OCI-LY1 (cell line): ENCODE results near the gene DGLUCY.

Source experiments
- H2AFZ ChIP-seq: fragments of 200-600 bp; sonication (generic), shearing (Covaris generic); 2 replicates; pipeline ENCODE4 v1.6.0; 2014; ENCODE audit warnings: antibody characterized with exemption, mild to moderate bottlenecking, low read length
- H3F3A ChIP-seq: fragments of 200-600 bp; sonication (generic), shearing (Covaris generic); 2 replicates; pipeline ENCODE4 v1.6.0; 2014; ENCODE audit warnings: mild to moderate bottlenecking, antibody characterized with exemption, low read length, moderate library complexity; ENCODE audit not compliant: insufficient read depth
- H3K27ac ChIP-seq: fragments of 200-600 bp; sonication (generic); 2 replicates; pipeline ENCODE4 v1.5.1; 2014; ENCODE audit warnings: low read length, mixed run types, mild to moderate bottlenecking, low read depth; ENCODE audit not compliant: poor library complexity, severe bottlenecking
- H3K27me3 ChIP-seq: fragments of 200-600 bp; sonication (generic); 2 replicates; pipeline ENCODE4 v1.6.0; 2014; ENCODE audit warnings: antibody characterized with exemption, mild to moderate bottlenecking, low read length, moderate library complexity; ENCODE audit not compliant: insufficient read depth
- H3K36me3 ChIP-seq: fragments of 200-600 bp; sonication (generic); 2 replicates; pipeline ENCODE4 v1.6.1; 2014; ENCODE audit warnings: mild to moderate bottlenecking, antibody characterized with exemption, low read length, moderate library complexity, mixed read lengths; ENCODE audit not compliant: insufficient read depth
- H3K4me1 ChIP-seq: fragments of 200-600 bp; sonication (generic); 2 replicates; pipeline ENCODE4 v1.5.1; 2014; ENCODE audit warnings: mild to moderate bottlenecking, low read length, moderate library complexity; ENCODE audit not compliant: insufficient read depth, severe bottlenecking
- H3K4me2 ChIP-seq: fragments of 200-600 bp; sonication (generic), shearing (Covaris generic); 2 replicates; pipeline ENCODE4 v1.6.1; 2014; ENCODE audit warnings: low read length
- H3K4me3 ChIP-seq: fragments of 200-600 bp; sonication (generic); 2 replicates; pipeline ENCODE4 v1.5.1; 2014; ENCODE audit warnings: low read length, low read depth, mild to moderate bottlenecking, mixed read lengths; ENCODE audit not compliant: poor library complexity, severe bottlenecking
- H3K79me2 ChIP-seq: fragments of 200-600 bp; shearing (Covaris generic); 2 replicates; pipeline ENCODE4 v1.6.1; 2016; ENCODE audit warnings: mixed run types, low read length, mixed read lengths; ENCODE audit not compliant: insufficient read depth
- H3K9ac ChIP-seq: fragments of 200-600 bp; sonication (generic), shearing (Covaris generic); 2 replicates; pipeline ENCODE4 v1.6.1; 2014; ENCODE audit warnings: mild to moderate bottlenecking, low read length, mixed read lengths
- H3K9me2 ChIP-seq: fragments of 200-600 bp; sonication (generic), shearing (Covaris generic); 2 replicates; pipeline ENCODE4 v1.6.1; 2014; ENCODE audit warnings: low read depth, mild to moderate bottlenecking, low read length, mixed read lengths
- H3K9me3 ChIP-seq: fragments of 200-600 bp; shearing (Covaris generic); 2 replicates; pipeline ENCODE4 v1.6.1; 2014; ENCODE audit warnings: low read length, mixed read lengths
- H4K20me1 ChIP-seq: fragments of 200-600 bp; sonication (generic), shearing (Covaris generic); 2 replicates; pipeline ENCODE4 v1.6.0; 2016; ENCODE audit warnings: mild to moderate bottlenecking, low read length; ENCODE audit not compliant: insufficient read depth
- CTCF ChIP-seq: fragments of 200-600 bp; sonication (generic), shearing (Covaris generic); IDR thresholded peaks from 2 replicates; pipeline ENCODE4 v1.5.1; 2017; ENCODE audit warnings: mild to moderate bottlenecking, antibody characterized with exemption, low read length, moderate library complexity, mixed read lengths
- EZH2 ChIP-seq: fragments of 200-600 bp; sonication (generic), shearing (Covaris generic); IDR thresholded peaks from 2 replicates; pipeline ENCODE4 v1.8.0; 2017; ENCODE audit warnings: borderline replicate concordance, mixed run types, mild to moderate bottlenecking, antibody characterized with exemption, low read length, moderate library complexity, mixed read lengths

Gene DGLUCY

GRCh38 chr14:91220581-91221000 lies 106.7 kb downstream of the DGLUCY start:
- Histone ChIP-seq H3K9ac (no peak overlapping the region), H3K27ac (no peak overlapping the region), H3K4me2 (no peak overlapping the region), H3K79me2 (no peaks in the 10 kb centered on the region), H3K4me3 (no peak overlapping the region), H3K36me3 (peaks cover 21% of the 10 kb centered on the region), H3K9me2 (no peaks in the 10 kb centered on the region), H3K4me1 (no peaks in the 10 kb centered on the region), H3F3A (no peaks in the 10 kb centered on the region), H3K9me3 (no peaks in the 10 kb centered on the region), H4K20me1 (no peaks in the 10 kb centered on the region), H3K27me3 (no peaks in the 10 kb centered on the region), H2AFZ (no peak overlapping the region)
- TF ChIP-seq EZH2 (no peak), CTCF (no peak)

GRCh38 chr14:91221270-91221669 lies 107.4 kb downstream of the DGLUCY start:
- H4K20me1 ChIP-seq = no peaks in the 10 kb centered on the region
- TF ChIP-seq CTCF (no peak), EZH2 (no peak)
- H3K4me2 ChIP-seq = no peak overlapping the region
- no peaks in the 10 kb centered on the region for H3K9me3 ChIP-seq
- no peak overlapping the region for H3K27ac ChIP-seq
- no peaks in the 10 kb centered on the region for H3K9me2 ChIP-seq
- no peak overlapping the region for H3K9ac ChIP-seq
- H3F3A ChIP-seq = no peaks in the 10 kb centered on the region
- H3K27me3 ChIP-seq = no peaks in the 10 kb centered on the region
- peaks cover 14% of the 10 kb centered on the region for H3K36me3 ChIP-seq
- no peaks in the 10 kb centered on the region for H3K79me2 ChIP-seq
- no peak overlapping the region for H3K4me3 ChIP-seq
- H2AFZ ChIP-seq = no peak overlapping the region
- H3K4me1 ChIP-seq = no peaks in the 10 kb centered on the region

- peaks cover 7% of the 10 kb centered on the region for H3K4me1 ChIP-seq
Observed at GRCh38 chr14:91223028-91223783, 109.3 kb downstream of the DGLUCY start.

More at GRCh38 chr14:91223028-91223783, 109.3 kb downstream of the DGLUCY start:
- peaks cover 7% of the 10 kb centered on the region for H3K36me3 ChIP-seq
- no peaks in the 10 kb centered on the region for H3F3A ChIP-seq
- H3K9ac ChIP-seq = no peak overlapping the region
- H3K4me3 ChIP-seq = no peak overlapping the region
- no peak for TF ChIP-seq EZH2
- TF ChIP-seq CTCF = no peak
- no peaks in the 10 kb centered on the region for H3K27me3 ChIP-seq
- no peak overlapping the region for H3K27ac ChIP-seq
- H3K4me2 ChIP-seq = no peak overlapping the region
- H3K9me2 ChIP-seq = no peaks in the 10 kb centered on the region
- no peaks in the 10 kb centered on the region for H3K9me3 ChIP-seq
- H4K20me1 ChIP-seq = no peaks in the 10 kb centered on the region
- H2AFZ ChIP-seq = no peak overlapping the region
- H3K79me2 ChIP-seq = no peaks in the 10 kb centered on the region
